Colonic mucosa (tissue), 4 donors: Measurements from ENCODE around the gene LRRC1. TPM values are rescaled to one million over a fixed set of nuclear protein-coding genes. Genes with fewer than 3 reads are reported as not detected.

ENCODE experiments used
- DNase-seq: peaks from one replicate; pipeline ENCODE4 v3.0.0-alpha.2; 2020
- H3K27ac ChIP-seq: fragments of 200-600 bp; one replicate; pipeline ENCODE4 v1.8.0; 2021
- H3K27me3 ChIP-seq: fragments of 200-600 bp; one replicate; pipeline ENCODE4 v1.8.0; 2021
- H3K36me3 ChIP-seq: fragments of 200-600 bp; one replicate; pipeline ENCODE4 v1.8.0; 2021
- H3K4me1 ChIP-seq: fragments of 200-600 bp; one replicate; pipeline ENCODE4 v1.8.0; 2021; ENCODE audit warnings: mild to moderate bottlenecking
- H3K4me3 ChIP-seq: fragments of 200-600 bp; one replicate; pipeline ENCODE4 v1.8.0; 2021
- H3K9ac ChIP-seq, 2 donors: one replicate each; pipeline ENCODE4 v1.7.0; 2013; ENCODE audit warnings: control low read depth in 2 of 2, low read depth in 2 of 2, low read length in 2 of 2
- H3K9me3 ChIP-seq: fragments of 200-600 bp; one replicate; pipeline ENCODE4 v1.8.0; 2021
- intact Hi-C: fragments of 100-400 bp; cut with DNase I; formaldehyde crosslinking; loops from one replicate; pipeline ENCODE4 v1.14.1; 2022
- total RNA-seq, 2 donors: library from RNA; stranded (reverse); fragmentation: NEBNext Ultra II Directional in 1 of 2; extraction: Animal tissue kit (Norgen Biotek cat#: 25700) in 1 of 2; gene quantifications; one replicate each; pipeline ENCODE4 v1.2.1, GENCODE V29; 2021
- TF ChIP-seq, protein P1 (sequence below): fragments of 200-600 bp; IDR thresholded peaks from one replicate; pipeline ENCODE4 v1.8.0; 2022; ENCODE audit warnings: antibody characterized with exemption, mild to moderate bottlenecking
- donor health status: healthy.
- donor health status: DM: no; HTN: no; CAD: no.
- donor health status: DM: no; HTN: no; CAD: no.

Gene LRRC1
- total RNA-seq, 2 donors from 2014 or later: 49.6 to 72.9 TPM

DNA sequence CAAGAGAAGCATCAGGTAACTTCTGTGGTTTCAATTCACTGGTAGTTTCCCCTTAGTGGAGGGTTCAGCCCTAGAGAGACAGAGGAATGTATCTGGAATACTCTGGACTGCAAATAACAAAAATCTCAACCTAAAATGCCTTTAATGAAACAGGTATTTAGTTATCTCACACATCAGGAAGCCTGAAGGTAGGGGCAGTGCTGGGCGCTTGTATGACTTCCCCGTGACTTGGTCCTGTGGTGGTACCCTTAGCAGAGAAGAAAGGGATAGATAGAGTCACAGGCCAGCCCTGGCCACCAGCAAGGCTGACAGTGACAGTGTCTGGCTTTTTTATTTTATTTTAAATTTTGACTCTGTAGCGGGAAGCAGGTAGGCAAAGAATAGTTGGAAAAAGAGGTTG, 14.9 kb downstream of the LRRC1 start:
- intact Hi-C loops: no loop called here
- no peak overlapping the region for H3K27ac ChIP-seq
- H3K4me3 ChIP-seq: no peak overlapping the region
- H3K9ac ChIP-seq: no peak overlapping the region
- no peaks in the 10 kb centered on the region for H3K27me3 ChIP-seq
- no peaks in the 10 kb centered on the region for H3K4me1 ChIP-seq
- no peaks in the 10 kb centered on the region for H3K9me3 ChIP-seq
- TF ChIP-seq, protein P1, sequence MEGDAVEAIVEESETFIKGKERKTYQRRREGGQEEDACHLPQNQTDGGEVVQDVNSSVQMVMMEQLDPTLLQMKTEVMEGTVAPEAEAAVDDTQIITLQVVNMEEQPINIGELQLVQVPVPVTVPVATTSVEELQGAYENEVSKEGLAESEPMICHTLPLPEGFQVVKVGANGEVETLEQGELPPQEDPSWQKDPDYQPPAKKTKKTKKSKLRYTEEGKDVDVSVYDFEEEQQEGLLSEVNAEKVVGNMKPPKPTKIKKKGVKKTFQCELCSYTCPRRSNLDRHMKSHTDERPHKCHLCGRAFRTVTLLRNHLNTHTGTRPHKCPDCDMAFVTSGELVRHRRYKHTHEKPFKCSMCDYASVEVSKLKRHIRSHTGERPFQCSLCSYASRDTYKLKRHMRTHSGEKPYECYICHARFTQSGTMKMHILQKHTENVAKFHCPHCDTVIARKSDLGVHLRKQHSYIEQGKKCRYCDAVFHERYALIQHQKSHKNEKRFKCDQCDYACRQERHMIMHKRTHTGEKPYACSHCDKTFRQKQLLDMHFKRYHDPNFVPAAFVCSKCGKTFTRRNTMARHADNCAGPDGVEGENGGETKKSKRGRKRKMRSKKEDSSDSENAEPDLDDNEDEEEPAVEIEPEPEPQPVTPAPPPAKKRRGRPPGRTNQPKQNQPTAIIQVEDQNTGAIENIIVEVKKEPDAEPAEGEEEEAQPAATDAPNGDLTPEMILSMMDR: no peak
- H3K36me3 ChIP-seq: no peaks in the 10 kb centered on the region
- no peak for DNase-seq

DNA sequence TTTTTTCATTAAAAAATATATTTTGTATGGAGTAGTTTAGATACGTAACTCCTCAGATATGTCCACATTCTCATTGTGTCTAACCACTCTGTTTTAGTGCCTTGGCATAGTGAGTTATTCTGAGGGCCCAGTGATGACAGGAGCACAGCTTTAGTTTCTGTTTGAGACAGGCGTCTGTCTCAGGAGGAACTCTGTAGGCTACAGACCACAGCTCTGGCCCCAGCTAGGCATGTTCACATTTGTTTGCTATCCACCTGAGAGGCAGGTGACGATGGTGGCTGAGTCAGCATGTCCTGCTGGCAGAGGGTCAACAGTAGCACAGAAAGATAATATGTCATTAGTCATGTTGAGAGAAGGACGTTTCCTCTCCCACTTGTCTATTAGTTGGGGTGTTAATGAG, 16.3 kb downstream of the LRRC1 start:
- intact Hi-C loops: no loop called here
- H3K9ac ChIP-seq: peak overlapping the region in 1 of 2 donors; percentile 29

GRCh38 chr6:53811746-53812145, 16.9 kb downstream of the LRRC1 start:
- Histone ChIP-seq H3K27ac (peak overlapping the region; percentile 7), H3K4me3 (no peak overlapping the region), H3K4me1 (no peaks in the 10 kb centered on the region), H3K9me3 (no peaks in the 10 kb centered on the region), H3K36me3 (no peaks in the 10 kb centered on the region), H3K27me3 (no peaks in the 10 kb centered on the region), H3K9ac (no peak overlapping the region)
- no peak for DNase-seq
- intact Hi-C loops: no loop called here
- TF ChIP-seq, protein P1: no peak

More for the DNA sequence above, 16.3 kb downstream of the LRRC1 start:
- H3K36me3 ChIP-seq: no peaks in the 10 kb centered on the region
- H3K27me3 ChIP-seq: no peaks in the 10 kb centered on the region
- TF ChIP-seq, protein P1: no peak
- no peaks in the 10 kb centered on the region for H3K9me3 ChIP-seq
- H3K4me3 ChIP-seq: no peak overlapping the region
- peak; percentile 77 for DNase-seq
- no peak overlapping the region for H3K27ac ChIP-seq
- H3K4me1 ChIP-seq: no peaks in the 10 kb centered on the region

- Histone ChIP-seq H3K27me3 (no peaks in the 10 kb centered on the region), H3K9me3 (no peaks in the 10 kb centered on the region), H3K27ac (peak overlapping the region; percentile 41), H3K36me3 (no peaks in the 10 kb centered on the region), H3K4me1 (no peaks in the 10 kb centered on the region), H3K9ac (no peak overlapping the region), H3K4me3 (no peak overlapping the region)
- intact Hi-C loops: no loop called here
- DNase-seq: peak; percentile 74
- TF ChIP-seq, protein P1: no peak
These were observed 18.3 kb downstream of the LRRC1 start for GRCh38 chr6:53813096-53813495.

- no peak for DNase-seq
- H3K27me3 ChIP-seq: no peaks in the 10 kb centered on the region
- H3K9me3 ChIP-seq: no peaks in the 10 kb centered on the region
- no peak overlapping the region for H3K4me3 ChIP-seq
- intact Hi-C loops: no loop called here
- peak overlapping the region; percentile 41 for H3K27ac ChIP-seq
- no peak overlapping the region for H3K9ac ChIP-seq
- H3K36me3 ChIP-seq: no peaks in the 10 kb centered on the region
- TF ChIP-seq, protein P1: no peak
- no peaks in the 10 kb centered on the region for H3K4me1 ChIP-seq
These were observed 19.0 kb downstream of the LRRC1 start for GRCh38 chr6:53813801-53814200.
